Measurements from ENCODE around the gene CGB2. TPM values are rescaled to one million over a fixed set of nuclear protein-coding genes. Genes with fewer than 3 reads are reported as not detected.
A peak's percentile ranks its signal among the peaks of the same experiment; 100 is the strongest.

CGB2 gene
- total and polyA plus RNA-seq, 12 donors, result not detected

DNA sequence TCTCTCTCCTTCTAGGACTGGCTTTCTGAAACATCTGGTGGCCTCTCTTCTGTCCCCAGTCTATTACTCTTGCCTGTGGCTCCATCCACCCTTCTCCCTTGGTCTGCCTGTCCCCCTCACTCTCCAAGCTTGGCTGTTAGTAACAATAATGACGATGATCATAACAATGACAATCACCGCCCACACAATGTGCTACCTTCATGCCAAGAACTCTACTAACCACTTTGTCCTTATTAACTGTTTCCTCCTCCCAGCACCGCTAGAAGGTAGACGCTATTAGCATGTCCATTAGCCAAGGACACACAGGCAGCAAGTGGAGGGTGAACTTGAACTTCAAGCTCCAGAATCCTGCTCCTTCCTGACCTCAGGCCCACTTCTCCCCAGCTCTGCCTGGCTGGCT is 41.3 kb upstream of the CGB2 start:
- peaks cover 0 to 41% of the 10 kb centered on the region in 2 donors for H3K36me3 ChIP-seq (replicated peaks in 1 of 2)

DNA sequence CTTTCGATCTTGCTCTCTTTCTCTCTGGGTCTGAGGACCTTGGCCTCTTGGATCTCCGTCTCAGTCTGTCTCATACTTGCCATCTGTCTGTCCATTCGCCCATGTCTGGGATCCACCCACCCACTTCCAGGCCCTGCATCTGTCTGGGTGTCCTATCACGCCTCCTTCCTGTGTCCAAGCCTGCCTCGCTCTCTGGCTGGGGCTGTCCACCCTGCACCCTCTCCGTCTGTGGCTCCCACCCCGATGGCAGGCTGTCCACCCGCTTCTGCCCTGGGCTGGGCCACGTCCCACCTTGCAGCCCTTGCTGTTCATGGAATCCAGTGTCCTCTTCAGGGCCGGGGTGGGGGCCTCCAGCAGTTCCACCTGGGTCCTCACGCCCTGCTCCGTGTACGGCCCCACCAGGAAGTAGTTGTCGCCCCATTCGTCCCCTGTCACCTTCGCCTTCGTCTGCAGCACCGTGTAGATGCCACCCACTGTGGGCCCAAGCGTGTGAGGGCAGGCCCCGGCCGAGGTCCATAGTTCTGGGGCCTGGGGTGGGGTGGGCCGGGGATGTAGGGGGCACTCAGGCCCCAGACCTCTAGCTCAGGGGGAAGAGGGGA is 40.6 kb upstream of the CGB2 start:
- H3K4me3 ChIP-seq, result no peak overlapping the region
- peaks cover 0 to 34% of the 10 kb centered on the region in 2 donors for H3K36me3 ChIP-seq (replicated peaks in 1 of 2)
- no peak for TF ChIP-seq CTCF (IDR thresholded peaks at IDR 0.05)
- no peak for TF ChIP-seq POLR2A (IDR thresholded peaks at IDR 0.05)
- DNase-seq, result no peak
- intact Hi-C loops (cut with DNase I), result no loop called here
- H3K27me3 ChIP-seq, result no peaks in the 10 kb centered on the region
- H3K9me3 ChIP-seq (replicated peaks in 1 of 3), result no peaks in the 10 kb centered on the region
- peaks cover 18 to 27% of the 10 kb centered on the region in 2 donors for H3K4me1 ChIP-seq (replicated peaks in 1 of 2)
- H3K27ac ChIP-seq, result peak overlapping the region in 2 of 5 donors; percentile 93 to 96
- 86 to 88% (median 87%) methylated on average over 17 to 22 of the region's 22 CpGs for WGBS, 4 donors

More for the DNA sequence above, 41.3 kb upstream of the CGB2 start:
- H3K27ac ChIP-seq, result no peak overlapping the region
- no peak overlapping the region for H3K4me3 ChIP-seq
- peaks cover 18 to 27% of the 10 kb centered on the region in 2 donors for H3K4me1 ChIP-seq (replicated peaks in 1 of 2)
- no peaks in the 10 kb centered on the region for H3K9me3 ChIP-seq (replicated peaks in 1 of 3)
- no peak for DNase-seq
- intact Hi-C loops (cut with DNase I), result no loop called here
- no peaks in the 10 kb centered on the region for H3K27me3 ChIP-seq
- WGBS, 4 donors, result 61 to 77% (median 70%) methylated on average over 4 of the region's 4 CpGs
- TF ChIP-seq CTCF (IDR thresholded peaks at IDR 0.05) (no peak), POLR2A (IDR thresholded peaks at IDR 0.05) (no peak)

- H3K4me3 ChIP-seq, result peak overlapping the region in 3 of 4 donors; percentile 44 to 91 (median 57)
- H3K27ac ChIP-seq, result peak overlapping the region; percentile 70 to 96 (median 88)
- peaks cover 18 to 27% of the 10 kb centered on the region in 2 donors for H3K4me1 ChIP-seq (replicated peaks in 1 of 2)
- TF ChIP-seq POLR2A (IDR thresholded peaks at IDR 0.05) (peak in 1 of 2 donors; percentile 83), CTCF (IDR thresholded peaks at IDR 0.05) (no peak)
- 15 to 29% (median 22%) methylated on average over 8 of the region's 8 CpGs for WGBS, 4 donors
- H3K9me3 ChIP-seq (replicated peaks in 1 of 3), result no peaks in the 10 kb centered on the region
- intact Hi-C loops (cut with DNase I), result no loop called here
- H3K27me3 ChIP-seq, result no peaks in the 10 kb centered on the region
- DNase-seq, result peak; percentile 72 to 87 (median 81)
- H3K36me3 ChIP-seq (replicated peaks in 1 of 2), result peaks cover 0 to 26% of the 10 kb centered on the region in 2 donors
These were observed 39.7 kb upstream of the CGB2 start for GRCh38 chr19:48991873-48992580.

DNA sequence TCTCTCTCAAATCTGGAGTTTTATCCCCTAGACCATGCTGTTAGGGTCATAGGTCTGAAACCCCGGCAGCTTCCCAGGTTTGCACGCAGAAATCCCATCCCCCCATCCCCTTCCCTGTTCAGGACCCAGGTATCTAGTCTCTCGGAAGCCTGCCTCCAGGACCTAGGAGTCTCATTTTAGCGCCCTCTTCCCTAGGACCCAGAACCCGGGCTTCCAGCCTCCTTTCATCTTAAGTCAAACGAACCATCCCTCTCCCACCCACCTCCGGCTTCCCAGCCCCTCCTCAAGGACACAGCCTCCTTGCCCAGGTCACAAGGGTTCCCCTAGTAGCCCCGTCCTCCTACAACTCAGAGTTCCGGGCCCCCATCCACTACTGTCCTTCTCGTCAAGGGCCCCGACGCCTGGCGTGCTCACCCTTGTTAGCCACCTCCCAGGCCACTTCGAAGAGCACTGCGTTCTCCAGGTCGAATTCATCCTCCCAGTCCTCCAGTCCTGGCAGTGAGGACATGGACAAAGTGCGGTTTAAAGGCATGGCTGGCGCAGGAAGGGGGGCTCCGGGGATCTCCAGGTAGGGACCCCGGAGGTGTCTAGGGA is 39.0 kb upstream of the CGB2 start:
- peak in 4 of 7 donors; percentile 33 to 68 (median 52) for DNase-seq
- 0 to 2% (median 1%) methylated on average over 16 to 20 of the region's 20 CpGs for WGBS, 4 donors
- Histone ChIP-seq H3K9me3 (replicated peaks in 1 of 3) (no peaks in the 10 kb centered on the region), H3K27me3 (no peaks in the 10 kb centered on the region), H3K4me1 (replicated peaks in 1 of 2) (peaks cover 18 to 27% of the 10 kb centered on the region in 2 donors), H3K4me3 (peak overlapping the region; percentile 1 to 91 (median 50)), H3K27ac (peak overlapping the region; percentile 70 to 96 (median 88)), H3K36me3 (replicated peaks in 1 of 2) (peaks cover 0 to 20% of the 10 kb centered on the region in 2 donors)
- no peak for TF ChIP-seq CTCF (IDR thresholded peaks at IDR 0.05)
- no peak for TF ChIP-seq POLR2A (IDR thresholded peaks at IDR 0.05)
- intact Hi-C loops (cut with DNase I), result no loop called here
